GM12878 (cell line): ENCODE data around the gene BLOC1S4. TPM values are rescaled to one million over a fixed set of nuclear protein-coding genes. Genes with fewer than 3 reads are reported as not detected.

Experiments
- ATAC-seq: fragments of 200-7000 bp; cut with Tn5 transposase; 3 replicates; pipeline ENCODE4 v1.9.1; 2020; ENCODE audit warnings: mild to moderate bottlenecking, moderate library complexity
- BruUV-seq: library from RNA; stranded (reverse); fragments of 400-500 nt; replicated peaks from 2 replicates; lab custom pipeline; 2021; lab: Mats Ljungman, UMichigan
- CTCF ChIA-PET: fragments of 300-600 bp; sonication (Branson Sonifier 250); formaldehyde crosslinking; extraction: SDS; loops from one replicate; lab custom pipeline; 2021; ENCODE audit warnings: inconsistent platforms; lab: Yijun Ruan, JAX
- POLR2A ChIA-PET: fragments of 350-600 bp; formaldehyde crosslinking; extraction: SDS; loops from one replicate; lab custom pipeline; 2021; ENCODE audit warnings: inconsistent platforms; lab: Charles Lee
- RAD21 ChIA-PET: fragments of 300-600 bp; sonication (Branson Sonifier 250); formaldehyde crosslinking; loops from one replicate; lab custom pipeline; 2023; ENCODE audit warnings: antibody characterized with exemption; ENCODE audit not compliant: unreplicated experiment; lab: Charles Lee
- SMC1A ChIA-PET: fragments of 300-600 bp; sonication (Branson Sonifier 250); formaldehyde crosslinking; loops from one replicate; lab custom pipeline; 2023; ENCODE audit not compliant: unreplicated experiment, uncharacterized antibody; lab: Charles Lee
- DNase-seq: peaks from one replicate; pipeline ENCODE4 v3.0.0-alpha.2; 2011; ENCODE audit warnings: low read depth, low spot score
- FAIRE-seq: peaks from 3 replicates; lab custom pipeline; 2011; peaks lifted over from hg19 to GRCh38; lab: Jason Lieb, UNC
- H2AFZ ChIP-seq: 2 replicates; pipeline ENCODE4 v1.6.0; 2011; ENCODE audit warnings: low read depth, low read length, control low read depth; ENCODE audit not compliant: control insufficient read depth
- H3K27ac ChIP-seq: 2 replicates; pipeline ENCODE4 v1.5.1; 2011; ENCODE audit warnings: control low read depth; ENCODE audit not compliant: control insufficient read depth, insufficient read depth
- H3K27me3 ChIP-seq, 2 experiments: replicated peaks in 1 of 2; 2 replicates each; pipeline versions ENCODE4 v1.6.0 to v1.6.1; 2011; ENCODE audit warnings: low read length in 1 of 2; ENCODE audit not compliant: control insufficient read depth in 2 of 2, insufficient read depth in 2 of 2
- H3K36me3 ChIP-seq, 2 experiments: 2 replicates each; pipeline ENCODE4 v1.5.1; 2011; ENCODE audit warnings: low read length in 1 of 2; ENCODE audit not compliant: control insufficient read depth in 2 of 2, insufficient read depth in 2 of 2
- H3K4me1 ChIP-seq: 2 replicates; pipeline ENCODE4 v1.6.1; 2011; ENCODE audit warnings: mild to moderate bottlenecking, low read length, moderate library complexity, mixed read lengths; ENCODE audit not compliant: control insufficient read depth, insufficient read depth
- H3K4me2 ChIP-seq: 2 replicates; pipeline ENCODE4 v1.6.0; 2011; ENCODE audit warnings: control low read depth; ENCODE audit not compliant: control insufficient read depth, insufficient read depth
- H3K4me3 ChIP-seq: fragments of 200-600 bp; sonication (generic); 2 replicates; pipeline ENCODE4 v1.5.1; 2016
- H3K79me2 ChIP-seq: 2 replicates; pipeline ENCODE4 v1.6.0; 2011; ENCODE audit warnings: low read length; ENCODE audit not compliant: control insufficient read depth, insufficient read depth
- H3K9ac ChIP-seq: 2 replicates; pipeline ENCODE4 v1.8.0; 2011; ENCODE audit warnings: low read length, control low read depth, mixed read lengths; ENCODE audit not compliant: control insufficient read depth, insufficient read depth
- H3K9me3 ChIP-seq: replicated peaks from 3 replicates; pipeline ENCODE4 v1.5.1; 2011; ENCODE audit warnings: mild to moderate bottlenecking, low read length; ENCODE audit not compliant: control insufficient read depth, insufficient read depth
- H4K20me1 ChIP-seq: 2 replicates; pipeline ENCODE4 v1.6.0; 2011; ENCODE audit not compliant: control insufficient read depth, insufficient read depth
- BCL11A ChIP-seq: IDR thresholded peaks from 2 replicates; pipeline ENCODE4 v1.6.1; 2011; ENCODE audit warnings: low read depth, low read length
- FOXM1 ChIP-seq: IDR thresholded peaks from 2 replicates; pipeline ENCODE4 v1.6.1; 2012; ENCODE audit warnings: low read depth, mild to moderate bottlenecking, inconsistent platforms, low read length, moderate library complexity
- HDAC6 ChIP-seq: fragments of 200-600 bp; sonication (generic); IDR thresholded peaks from one replicate; pipeline ENCODE4 v1.8.0; 2017; ENCODE audit warnings: antibody characterized with exemption; ENCODE audit not compliant: unreplicated experiment
- MEF2B ChIP-seq: fragments of 450-650 bp; IDR thresholded peaks from 2 replicates; pipeline ENCODE4 v1.6.1; 2018; ENCODE audit warnings: mild to moderate bottlenecking, moderate library complexity; ENCODE audit not compliant: partially characterized antibody, poor library complexity, severe bottlenecking
- MTA2 ChIP-seq: fragments of 450-650 bp; IDR thresholded peaks from 2 replicates; pipeline ENCODE4 v1.6.1; 2016; ENCODE audit warnings: low read depth, mild to moderate bottlenecking, moderate library complexity
- NR2C2 ChIP-seq: IDR thresholded peaks from 2 replicates; pipeline ENCODE4 v1.6.1; 2011; ENCODE audit warnings: borderline replicate concordance, low read depth; ENCODE audit not compliant: control insufficient read depth, insufficient read length
- NR2F1 ChIP-seq: fragments of 450-650 bp; conservative IDR thresholded peaks from 2 replicates; pipeline ENCODE4 v1.6.1; 2017; ENCODE audit warnings: mild to moderate bottlenecking
- RAD21 ChIP-seq: IDR thresholded peaks from 2 replicates; pipeline ENCODE4 v1.6.1; 2011; ENCODE audit warnings: mild to moderate bottlenecking, low read depth, low read length, moderate library complexity; ENCODE audit not compliant: insufficient read depth
- RUNX3 ChIP-seq: IDR thresholded peaks from 2 replicates; pipeline ENCODE4 v1.6.1; 2012; ENCODE audit warnings: low read length, inconsistent platforms
- SMAD1 ChIP-seq: fragments of 450-650 bp; IDR thresholded peaks from 2 replicates; pipeline ENCODE4 v1.6.1; 2018; ENCODE audit warnings: mild to moderate bottlenecking, low read depth; ENCODE audit not compliant: partially characterized antibody
- TBL1XR1 ChIP-seq: IDR thresholded peaks from 2 replicates; pipeline ENCODE4 v1.6.1; 2012; ENCODE audit warnings: low read depth, low read length, improper control_type of control experiment
- WGBS: methylation state at CpG from one replicate; pipeline ENCODE4 v1.1.6; 2016; ENCODE audit warnings: low lambda C conversion rate; ENCODE audit not compliant: insufficient replicate concordance, insufficient coverage; ENCODE audit errors: missing lambda C conversion rate; 5-methylcytosine and 5-hydroxymethylcytosine counted together
- in situ Hi-C: fragments of 300-500 bp; cut with MboI; formaldehyde crosslinking; loops from 9 replicates; pipeline ENCODE4 v1.14.3; 2018; ENCODE audit warnings: mixed read lengths
- intact Hi-C: fragments of 100-400 bp; cut with micrococcal nuclease; formaldehyde crosslinking; loops from one replicate; pipeline ENCODE4 v1.14.2; 2022; ENCODE audit not compliant: unreplicated experiment
- polyA plus RNA-seq, 11 experiments: library from polyadenylated mRNA; depleted of rRNA in 4 of 11; unstranded in 6 of 11; stranded (reverse) in 5 of 11; fragments of >200 nt; fragmentation: Nextera tagmentation in 4 of 11; fragmentation: Illumina TruSeq in 1 of 11; extraction: Ambion mirVana in 4 of 11; extraction: Trizol in 1 of 11; gene quantifications; 1 replicate in 1 of 11; 2 replicates in 10 of 11; pipeline versions ENCODE4 v1.2.1 to v1.2.3, GENCODE V29; 2011 to 2016; ENCODE audit warnings: inconsistent platforms in 2 of 11, missing spikeins in 2 of 11, low read depth in 1 of 11
- total RNA-seq, 4 experiments: library from RNA; depleted of rRNA in 3 of 4; stranded (reverse); fragments of >200 nt in 3 of 4; fragmentation: Illumina TruSeq in 1 of 4; extraction: Trizol in 1 of 4; gene quantifications; 2 replicates each; pipeline versions ENCODE4 v1.2.1 to v1.2.3, GENCODE V29; 2013 to 2021
- TF ChIP-seq, protein P1 (sequence below): IDR thresholded peaks from 2 replicates; pipeline ENCODE4 v1.6.1; 2011; ENCODE audit warnings: borderline replicate concordance, low read depth, mild to moderate bottlenecking, moderate library complexity, mixed read lengths, low read length; ENCODE audit not compliant: insufficient read depth; ENCODE audit errors: extremely low read length
- TF ChIP-seq, protein P2 (sequence below): IDR thresholded peaks from 2 replicates; pipeline ENCODE4 v1.6.1; 2012; ENCODE audit warnings: low read length, inconsistent platforms
- TF ChIP-seq, protein P3 (sequence below): fragments of 450-650 bp; formaldehyde crosslinking; IDR thresholded peaks from 2 replicates; pipeline ENCODE4 v1.4.0; 2020; ENCODE audit warnings: mild to moderate bottlenecking, moderate library complexity
- TF ChIP-seq, protein P4 (sequence below): IDR thresholded peaks from 2 replicates; pipeline ENCODE4 v1.6.1; 2012; ENCODE audit warnings: low read depth, low read length, improper control_type of control experiment
- TF ChIP-seq, protein P5 (sequence below): fragments of 450-650 bp; IDR thresholded peaks from 2 replicates; pipeline ENCODE4 v1.6.1; 2017; ENCODE audit warnings: low read depth, mild to moderate bottlenecking, moderate library complexity

The BLOC1S4 gene
- total and polyA plus RNA-seq, 10 of the 15 experiments (the other 5 are each of a cell fraction or from before 2014, with no cell fraction given) = 2.7 to 23.8 (median 9.5) TPM

DNA sequence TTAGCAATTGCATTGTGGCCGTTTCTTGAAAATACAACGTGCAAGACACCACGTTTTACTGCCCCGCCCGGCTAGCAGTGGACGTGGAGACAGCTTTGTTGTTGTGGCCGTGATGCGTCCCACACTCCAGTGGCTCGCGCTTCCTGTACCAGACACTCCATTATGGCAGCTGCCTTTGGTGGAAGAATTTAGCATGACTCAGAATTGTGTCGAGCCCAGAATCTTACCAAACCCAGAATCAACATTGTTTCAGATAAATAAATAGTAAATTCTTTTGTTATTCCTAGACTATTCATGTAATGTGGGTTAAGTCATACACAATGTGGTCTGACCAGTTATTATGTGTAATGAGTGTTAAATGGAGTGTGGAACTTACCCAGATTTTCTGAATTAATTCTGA lies 47.6 kb upstream of the BLOC1S4 start:
- no TSS peak for BruUV-seq
- no peak overlapping the region for H3K4me2 ChIP-seq
- CTCF ChIA-PET = no interaction called here
- TF ChIP-seq, protein P1, sequence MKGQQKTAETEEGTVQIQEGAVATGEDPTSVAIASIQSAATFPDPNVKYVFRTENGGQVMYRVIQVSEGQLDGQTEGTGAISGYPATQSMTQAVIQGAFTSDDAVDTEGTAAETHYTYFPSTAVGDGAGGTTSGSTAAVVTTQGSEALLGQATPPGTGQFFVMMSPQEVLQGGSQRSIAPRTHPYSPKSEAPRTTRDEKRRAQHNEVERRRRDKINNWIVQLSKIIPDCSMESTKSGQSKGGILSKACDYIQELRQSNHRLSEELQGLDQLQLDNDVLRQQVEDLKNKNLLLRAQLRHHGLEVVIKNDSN = no peak
- TF ChIP-seq MEF2B (no peak), NR2F1 (no peak), MTA2 (no peak), RAD21 (no peak), NR2C2 (no peak), HDAC6 (no peak), TBL1XR1 (no peak), RUNX3 (no peak), SMAD1 (no peak), FOXM1 (no peak), BCL11A (no peak)
- TF ChIP-seq, protein P2, sequence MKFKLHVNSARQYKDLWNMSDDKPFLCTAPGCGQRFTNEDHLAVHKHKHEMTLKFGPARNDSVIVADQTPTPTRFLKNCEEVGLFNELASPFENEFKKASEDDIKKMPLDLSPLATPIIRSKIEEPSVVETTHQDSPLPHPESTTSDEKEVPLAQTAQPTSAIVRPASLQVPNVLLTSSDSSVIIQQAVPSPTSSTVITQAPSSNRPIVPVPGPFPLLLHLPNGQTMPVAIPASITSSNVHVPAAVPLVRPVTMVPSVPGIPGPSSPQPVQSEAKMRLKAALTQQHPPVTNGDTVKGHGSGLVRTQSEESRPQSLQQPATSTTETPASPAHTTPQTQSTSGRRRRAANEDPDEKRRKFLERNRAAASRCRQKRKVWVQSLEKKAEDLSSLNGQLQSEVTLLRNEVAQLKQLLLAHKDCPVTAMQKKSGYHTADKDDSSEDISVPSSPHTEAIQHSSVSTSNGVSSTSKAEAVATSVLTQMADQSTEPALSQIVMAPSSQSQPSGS = no peak
- TF ChIP-seq, protein P3, sequence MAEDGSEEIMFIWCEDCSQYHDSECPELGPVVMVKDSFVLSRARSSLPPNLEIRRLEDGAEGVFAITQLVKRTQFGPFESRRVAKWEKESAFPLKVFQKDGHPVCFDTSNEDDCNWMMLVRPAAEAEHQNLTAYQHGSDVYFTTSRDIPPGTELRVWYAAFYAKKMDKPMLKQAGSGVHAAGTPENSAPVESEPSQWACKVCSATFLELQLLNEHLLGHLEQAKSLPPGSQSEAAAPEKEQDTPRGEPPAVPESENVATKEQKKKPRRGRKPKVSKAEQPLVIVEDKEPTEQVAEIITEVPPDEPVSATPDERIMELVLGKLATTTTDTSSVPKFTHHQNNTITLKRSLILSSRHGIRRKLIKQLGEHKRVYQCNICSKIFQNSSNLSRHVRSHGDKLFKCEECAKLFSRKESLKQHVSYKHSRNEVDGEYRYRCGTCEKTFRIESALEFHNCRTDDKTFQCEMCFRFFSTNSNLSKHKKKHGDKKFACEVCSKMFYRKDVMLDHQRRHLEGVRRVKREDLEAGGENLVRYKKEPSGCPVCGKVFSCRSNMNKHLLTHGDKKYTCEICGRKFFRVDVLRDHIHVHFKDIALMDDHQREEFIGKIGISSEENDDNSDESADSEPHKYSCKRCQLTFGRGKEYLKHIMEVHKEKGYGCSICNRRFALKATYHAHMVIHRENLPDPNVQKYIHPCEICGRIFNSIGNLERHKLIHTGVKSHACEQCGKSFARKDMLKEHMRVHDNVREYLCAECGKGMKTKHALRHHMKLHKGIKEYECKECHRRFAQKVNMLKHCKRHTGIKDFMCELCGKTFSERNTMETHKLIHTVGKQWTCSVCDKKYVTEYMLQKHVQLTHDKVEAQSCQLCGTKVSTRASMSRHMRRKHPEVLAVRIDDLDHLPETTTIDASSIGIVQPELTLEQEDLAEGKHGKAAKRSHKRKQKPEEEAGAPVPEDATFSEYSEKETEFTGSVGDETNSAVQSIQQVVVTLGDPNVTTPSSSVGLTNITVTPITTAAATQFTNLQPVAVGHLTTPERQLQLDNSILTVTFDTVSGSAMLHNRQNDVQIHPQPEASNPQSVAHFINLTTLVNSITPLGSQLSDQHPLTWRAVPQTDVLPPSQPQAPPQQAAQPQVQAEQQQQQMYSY (CRISPR knock-in tag) = no peak
- TF ChIP-seq, protein P4, sequence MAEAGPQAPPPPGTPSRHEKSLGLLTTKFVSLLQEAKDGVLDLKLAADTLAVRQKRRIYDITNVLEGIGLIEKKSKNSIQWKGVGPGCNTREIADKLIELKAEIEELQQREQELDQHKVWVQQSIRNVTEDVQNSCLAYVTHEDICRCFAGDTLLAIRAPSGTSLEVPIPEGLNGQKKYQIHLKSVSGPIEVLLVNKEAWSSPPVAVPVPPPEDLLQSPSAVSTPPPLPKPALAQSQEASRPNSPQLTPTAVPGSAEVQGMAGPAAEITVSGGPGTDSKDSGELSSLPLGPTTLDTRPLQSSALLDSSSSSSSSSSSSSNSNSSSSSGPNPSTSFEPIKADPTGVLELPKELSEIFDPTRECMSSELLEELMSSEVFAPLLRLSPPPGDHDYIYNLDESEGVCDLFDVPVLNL = no peak
- TF ChIP-seq, protein P5, sequence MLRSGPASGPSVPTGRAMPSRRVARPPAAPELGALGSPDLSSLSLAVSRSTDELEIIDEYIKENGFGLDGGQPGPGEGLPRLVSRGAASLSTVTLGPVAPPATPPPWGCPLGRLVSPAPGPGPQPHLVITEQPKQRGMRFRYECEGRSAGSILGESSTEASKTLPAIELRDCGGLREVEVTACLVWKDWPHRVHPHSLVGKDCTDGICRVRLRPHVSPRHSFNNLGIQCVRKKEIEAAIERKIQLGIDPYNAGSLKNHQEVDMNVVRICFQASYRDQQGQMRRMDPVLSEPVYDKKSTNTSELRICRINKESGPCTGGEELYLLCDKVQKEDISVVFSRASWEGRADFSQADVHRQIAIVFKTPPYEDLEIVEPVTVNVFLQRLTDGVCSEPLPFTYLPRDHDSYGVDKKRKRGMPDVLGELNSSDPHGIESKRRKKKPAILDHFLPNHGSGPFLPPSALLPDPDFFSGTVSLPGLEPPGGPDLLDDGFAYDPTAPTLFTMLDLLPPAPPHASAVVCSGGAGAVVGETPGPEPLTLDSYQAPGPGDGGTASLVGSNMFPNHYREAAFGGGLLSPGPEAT = no peak

More for the DNA sequence above, 47.6 kb upstream of the BLOC1S4 start:
- H3K36me3 ChIP-seq = no peaks in the 10 kb centered on the region
- no peaks in the 10 kb centered on the region for H3K4me1 ChIP-seq
- peaks cover 4 to 7% of the 10 kb centered on the region in 2 experiments for H3K27me3 ChIP-seq
- RAD21 ChIA-PET = no interaction called here
- H3K9ac ChIP-seq = no peak overlapping the region
- no peak overlapping the region for H3K27ac ChIP-seq
- ATAC-seq = no peak
- intact Hi-C loops (no loop called here), in situ Hi-C loops (no loop called here)
- SMC1A ChIA-PET = no interaction called here
- H4K20me1 ChIP-seq = no peaks in the 10 kb centered on the region
- WGBS = 49% methylated on average over 11 of the region's 11 CpGs
- FAIRE-seq = no peak
- no peaks in the 10 kb centered on the region; the same call in 2 of the 3 replicates for H3K9me3 ChIP-seq
- DNase-seq = no peak
- POLR2A ChIA-PET = no interaction called here
- H3K79me2 ChIP-seq = no peaks in the 10 kb centered on the region
- no peak overlapping the region for H2AFZ ChIP-seq
- no peak overlapping the region for H3K4me3 ChIP-seq
